ENCODE results near the gene IL20.

DNA sequence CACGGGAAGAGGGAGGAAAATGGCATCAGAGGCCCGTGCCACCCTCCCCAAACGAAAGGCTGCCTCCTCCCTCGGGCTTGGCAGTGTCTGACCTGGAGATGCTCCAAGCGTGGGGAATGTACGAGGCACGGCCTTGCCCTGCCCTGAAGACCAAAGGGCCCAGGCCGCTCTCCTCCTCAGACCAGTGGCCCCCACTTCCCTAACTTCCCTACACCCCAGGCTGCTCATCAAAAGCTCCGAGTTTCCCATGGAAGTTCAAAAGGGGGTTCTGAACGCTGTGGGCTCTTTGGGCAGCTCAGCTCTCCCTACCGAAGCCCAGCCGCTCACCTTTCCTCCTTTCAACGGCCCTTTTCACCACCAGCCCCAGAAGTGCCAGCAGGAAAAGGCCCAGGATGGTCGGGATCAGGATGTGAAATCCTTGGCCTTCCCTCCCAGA is 44.5 kb downstream of the IL20 start:
- TF ChIP-seq POLR2A (IDR thresholded peaks at IDR 0.05) (no peak), POLR2AphosphoS5 (IDR thresholded peaks at IDR 0.05) (no peak), EP300 (IDR thresholded peaks at IDR 0.05) (no peak)
- TF ChIP-seq, protein P1, sequence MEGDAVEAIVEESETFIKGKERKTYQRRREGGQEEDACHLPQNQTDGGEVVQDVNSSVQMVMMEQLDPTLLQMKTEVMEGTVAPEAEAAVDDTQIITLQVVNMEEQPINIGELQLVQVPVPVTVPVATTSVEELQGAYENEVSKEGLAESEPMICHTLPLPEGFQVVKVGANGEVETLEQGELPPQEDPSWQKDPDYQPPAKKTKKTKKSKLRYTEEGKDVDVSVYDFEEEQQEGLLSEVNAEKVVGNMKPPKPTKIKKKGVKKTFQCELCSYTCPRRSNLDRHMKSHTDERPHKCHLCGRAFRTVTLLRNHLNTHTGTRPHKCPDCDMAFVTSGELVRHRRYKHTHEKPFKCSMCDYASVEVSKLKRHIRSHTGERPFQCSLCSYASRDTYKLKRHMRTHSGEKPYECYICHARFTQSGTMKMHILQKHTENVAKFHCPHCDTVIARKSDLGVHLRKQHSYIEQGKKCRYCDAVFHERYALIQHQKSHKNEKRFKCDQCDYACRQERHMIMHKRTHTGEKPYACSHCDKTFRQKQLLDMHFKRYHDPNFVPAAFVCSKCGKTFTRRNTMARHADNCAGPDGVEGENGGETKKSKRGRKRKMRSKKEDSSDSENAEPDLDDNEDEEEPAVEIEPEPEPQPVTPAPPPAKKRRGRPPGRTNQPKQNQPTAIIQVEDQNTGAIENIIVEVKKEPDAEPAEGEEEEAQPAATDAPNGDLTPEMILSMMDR (IDR thresholded peaks at IDR 0.05): no peak
